Cardiac fibroblast (primary cell): ENCODE results near the gene COL19A1.
A peak's percentile ranks its signal among the peaks of the same experiment; 100 is the strongest.
"Not testable (repeated sequence)": the region's sequence is repeated elsewhere in the genome, so short reads cannot be mapped to it uniquely, and the experiment has no call there.

Experiments
- DNase-seq, 2 donors: peaks; one replicate each; pipeline versions ENCODE4 v3.0.0 to v3.0.0-alpha.2; 2010; ENCODE audit warnings: low read depth in 2 of 2
- H3K4me3 ChIP-seq, 2 donors: replicated peaks in 1 of 2; 1 replicate in 1 of 2; 2 replicates in 1 of 2; pipeline ENCODE4 v1.5.1; 2011; ENCODE audit warnings: low read depth in 2 of 2, low read length in 2 of 2, mild to moderate bottlenecking in 2 of 2, moderate library complexity in 1 of 2
- CTCF ChIP-seq: IDR thresholded peaks from one replicate; pipeline ENCODE4 v1.5.1; 2011; ENCODE audit warnings: low read depth, mild to moderate bottlenecking, low read length, inconsistent platforms

Gene COL19A1

GRCh38 chr6:69980624-69981023, 114.3 kb downstream of the COL19A1 start:
- TF ChIP-seq CTCF, result no peak
- no peak overlapping the region for H3K4me3 ChIP-seq
- DNase-seq, result no peak

GRCh38 chr6:69984506-69984905, 118.2 kb downstream of the COL19A1 start:
- no peak for DNase-seq
- no peak for TF ChIP-seq CTCF
- no peak overlapping the region for H3K4me3 ChIP-seq

GRCh38 chr6:69985180-69985579, 118.8 kb downstream of the COL19A1 start:
- DNase-seq, result peak; percentile 0 to 72
- H3K4me3 ChIP-seq, result no peak overlapping the region
- TF ChIP-seq CTCF, result no peak

- H3K4me3 ChIP-seq, result no peak overlapping the region
- no peak for TF ChIP-seq CTCF
- DNase-seq, result no peak
These were observed 121.2 kb downstream of the COL19A1 start for GRCh38 chr6:69987550-69987949.

- no peak overlapping the region for H3K4me3 ChIP-seq
- no peak for TF ChIP-seq CTCF
- no peak for DNase-seq
These were observed 122.2 kb downstream of the COL19A1 start for GRCh38 chr6:69988458-69989126.

- no peak overlapping the region for H3K4me3 ChIP-seq
- no peak for TF ChIP-seq CTCF
- peak in 1 of 2 donors; percentile 66 for DNase-seq
These were observed 127.9 kb downstream of the COL19A1 start for GRCh38 chr6:69994251-69994650.

- no peak overlapping the region for H3K4me3 ChIP-seq
- no peak for DNase-seq
- TF ChIP-seq CTCF, result no peak
These were observed 141.8 kb downstream of the COL19A1 start for GRCh38 chr6:70008189-70008588.

GRCh38 chr6:70010339-70010738, 144.0 kb downstream of the COL19A1 start:
- not testable (repeated sequence) for DNase-seq, H3K4me3 ChIP-seq

- H3K4me3 ChIP-seq, DNase-seq: not testable (repeated sequence)
These were observed 156.8 kb downstream of the COL19A1 start for GRCh38 chr6:70023201-70023600.
